Stomach (tissue), 9 donors: ENCODE measurements around the gene LIMA1. TPM values are rescaled to one million over a fixed set of nuclear protein-coding genes. Genes with fewer than 3 reads are reported as not detected.

Experiments used
- DNase-seq, 2 donors: peaks; one replicate each; pipeline versions ENCODE4 v3.0.0 to v3.0.0-alpha.2; 2013 to 2019
- H3K27ac ChIP-seq, 5 donors: fragments of 200-600 bp in 4 of 5; sonication (generic) in 4 of 5; one replicate each; pipeline ENCODE4 v1.5.1; 2013 to 2019; ENCODE audit warnings: mild to moderate bottlenecking in 1 of 5, moderate library complexity in 1 of 5
- H3K27me3 ChIP-seq, 3 donors: fragments of 200-600 bp; sonication (generic); one replicate each; pipeline ENCODE4 v1.5.1; 2017 to 2019; ENCODE audit warnings: mixed run types in 1 of 3
- H3K36me3 ChIP-seq, 4 donors: fragments of 200-600 bp; sonication (generic); 1 replicate in 3 of 4; 2 replicates in 1 of 4; pipeline ENCODE4 v1.5.1; 2016 to 2019
- H3K4me1 ChIP-seq, 4 donors: fragments of 200-600 bp; sonication (generic); one replicate each; pipeline ENCODE4 v1.5.1; 2016 to 2019
- H3K4me3 ChIP-seq, 4 donors: fragments of 200-600 bp; sonication (generic) in 3 of 4; one replicate each; pipeline ENCODE4 v1.5.1; 2016 to 2019; ENCODE audit warnings: mild to moderate bottlenecking in 1 of 4
- H3K9me3 ChIP-seq, 4 donors: fragments of 200-600 bp; sonication (generic); one replicate each; pipeline ENCODE4 v1.5.1; 2016 to 2019
- CTCF ChIP-seq, 7 experiments: fragments of 450-650 bp in 4 of 7; fragments of 200-600 bp in 3 of 7; sonication (generic) in 3 of 7; IDR thresholded peaks; one replicate each; pipeline ENCODE4 v1.5.1; 2016 to 2019; ENCODE audit warnings: antibody characterized with exemption in 7 of 7, control low read depth in 2 of 7, mild to moderate bottlenecking in 1 of 7
- EP300 ChIP-seq: sonication (generic); formaldehyde crosslinking; IDR thresholded peaks from one replicate; pipeline ENCODE4 v1.6.1; 2017; ENCODE audit warnings: antibody characterized with exemption
- POLR2A ChIP-seq, 4 donors: fragments of 450-650 bp; IDR thresholded peaks; one replicate each; pipeline ENCODE4 v1.6.1; 2016; ENCODE audit warnings: antibody characterized with exemption in 4 of 4, control low read depth in 2 of 4, mild to moderate bottlenecking in 1 of 4, moderate library complexity in 1 of 4
- POLR2AphosphoS5 ChIP-seq, 3 donors: sonication (generic); formaldehyde crosslinking; IDR thresholded peaks; one replicate each; pipeline ENCODE4 v1.6.1; 2016; ENCODE audit warnings: antibody characterized with exemption in 3 of 3
- WGBS, 5 donors: extraction: QIAGEN DNeasy Blood & Tissue Kit in 3 of 5; methylation state at CpG; one replicate each; pipeline versions ENCODE4 v1.1.5 to v1.1.7; 2013 to 2018; 5-methylcytosine and 5-hydroxymethylcytosine counted together
- intact Hi-C: fragments of 100-400 bp; cut with DNase I; formaldehyde crosslinking; loops from one replicate; pipeline ENCODE4 v1.15.1; 2023; ENCODE audit warnings: low total_unique reads
- polyA plus RNA-seq, 3 donors: library from polyadenylated mRNA; stranded (reverse); fragments of 200-250 nt; gene quantifications; one replicate each; pipeline ENCODE4 v1.2.3, GENCODE V29; 2013
- total RNA-seq, 5 donors: library from RNA; depleted of rRNA; stranded (reverse); fragments of >200 nt; gene quantifications; one replicate each; pipeline versions ENCODE4 v1.1.0 to v1.2.3, GENCODE V29; 2014 to 2016
- donor health status: healthy with polysubstance abuse.
- donor health status: Bipolar disorder and iron deficiency.
- donor health status: healthy.

The LIMA1 gene
- total and polyA plus RNA-seq, 8 donors, result 28.7 to 143 (median 83.2) TPM

- TF ChIP-seq POLR2AphosphoS5 (IDR thresholded peaks at IDR 0.05) (no peak), CTCF (IDR thresholded peaks at IDR 0.05) (no peak), POLR2A (IDR thresholded peaks at IDR 0.05) (no peak), EP300 (no peak)
- peaks cover 0 to 57% (median 23%) of the 10 kb centered on the region in 4 donors for H3K4me1 ChIP-seq
- intact Hi-C loops, result no loop called here
- H3K27ac ChIP-seq, result peak overlapping the region in 3 of 5 donors; percentile 4 to 37 (median 29)
- no peak for DNase-seq
- H3K4me3 ChIP-seq, result no peak overlapping the region
- peaks cover 15 to 44% (median 41%) of the 10 kb centered on the region in 4 donors for H3K36me3 ChIP-seq
- no peaks in the 10 kb centered on the region for H3K9me3 ChIP-seq
- H3K27me3 ChIP-seq, result no peaks in the 10 kb centered on the region
- 44 to 60% (median 49%) methylated on average over 4 of the region's 4 CpGs for WGBS, 5 donors
Observed at GRCh38 chr12:50185301-50185895, 97.9 kb downstream of the LIMA1 start.

- 71 to 86% (median 77%) methylated on average over 5 of the region's 5 CpGs for WGBS, 5 donors
- no peak for DNase-seq
- peak overlapping the region in 1 of 5 donors; percentile 28 for H3K27ac ChIP-seq
- no peaks in the 10 kb centered on the region for H3K9me3 ChIP-seq
- H3K27me3 ChIP-seq, result no peaks in the 10 kb centered on the region
- intact Hi-C loops, result no loop called here
- peaks cover 0 to 53% (median 19%) of the 10 kb centered on the region in 4 donors for H3K4me1 ChIP-seq
- peaks cover 23 to 54% (median 42%) of the 10 kb centered on the region in 4 donors for H3K36me3 ChIP-seq
- no peak overlapping the region for H3K4me3 ChIP-seq
- no peak for TF ChIP-seq POLR2AphosphoS5 (IDR thresholded peaks at IDR 0.05)
- no peak for TF ChIP-seq EP300
- TF ChIP-seq POLR2A (IDR thresholded peaks at IDR 0.05), result no peak
- TF ChIP-seq CTCF (IDR thresholded peaks at IDR 0.05), result no peak
Observed at GRCh38 chr12:50184261-50184660, 99.1 kb downstream of the LIMA1 start.

DNA sequence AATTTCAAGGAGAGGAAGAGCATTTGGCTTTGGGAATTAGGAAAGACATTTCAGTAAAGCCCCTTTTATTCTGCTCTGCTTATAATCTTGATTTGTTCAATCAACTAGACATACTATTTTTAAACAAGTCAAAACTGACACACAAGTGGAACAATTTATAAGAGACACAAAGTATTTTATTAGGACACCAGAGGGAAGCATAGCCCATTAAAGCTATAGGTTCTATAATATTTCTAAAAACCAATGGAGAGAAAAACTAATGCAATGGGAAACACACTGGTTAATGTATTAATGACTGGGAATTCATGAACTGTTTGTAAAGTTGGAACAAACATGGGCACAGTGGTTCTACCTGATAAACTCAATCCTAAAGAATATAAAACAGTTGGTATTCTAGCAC lies 100.9 kb downstream of the LIMA1 start:
- TF ChIP-seq POLR2A (IDR thresholded peaks at IDR 0.05) (no peak), CTCF (IDR thresholded peaks at IDR 0.05) (no peak), POLR2AphosphoS5 (IDR thresholded peaks at IDR 0.05) (no peak), EP300 (no peak)
- Histone ChIP-seq H3K27me3 (no peaks in the 10 kb centered on the region), H3K27ac (peak overlapping the region in 3 of 5 donors; percentile 11 to 17 (median 13)), H3K4me1 (peaks cover 0 to 40% (median 9%) of the 10 kb centered on the region in 4 donors), H3K9me3 (no peaks in the 10 kb centered on the region), H3K4me3 (no peak overlapping the region), H3K36me3 (peaks cover 31 to 69% (median 58%) of the 10 kb centered on the region in 4 donors)
- DNase-seq, result no peak
- intact Hi-C loops, result no loop called here

GRCh38 chr12:50181691-50182090 lies 101.6 kb downstream of the LIMA1 start:
- Histone ChIP-seq H3K27ac (no peak overlapping the region), H3K36me3 (peaks cover 39 to 73% (median 63%) of the 10 kb centered on the region in 4 donors), H3K4me3 (no peak overlapping the region), H3K27me3 (no peaks in the 10 kb centered on the region), H3K9me3 (no peaks in the 10 kb centered on the region), H3K4me1 (peaks cover 0 to 35% (median 6%) of the 10 kb centered on the region in 4 donors)
- TF ChIP-seq CTCF (IDR thresholded peaks at IDR 0.05) (no peak), POLR2AphosphoS5 (IDR thresholded peaks at IDR 0.05) (no peak), POLR2A (IDR thresholded peaks at IDR 0.05) (no peak), EP300 (no peak)
- no peak for DNase-seq
- intact Hi-C loops, result no loop called here
- 85 to 93% (median 90%) methylated on average over 3 to 4 of the region's 4 CpGs for WGBS, 5 donors
